ENCODE data around the gene PCDHGB2. TPM values are rescaled to one million over a fixed set of nuclear protein-coding genes. Genes with fewer than 3 reads are reported as not detected.

PCDHGB2 gene
- total and polyA plus RNA-seq, 7 donors = 0.10 to 2.4 (median 1.2) TPM

DNA sequence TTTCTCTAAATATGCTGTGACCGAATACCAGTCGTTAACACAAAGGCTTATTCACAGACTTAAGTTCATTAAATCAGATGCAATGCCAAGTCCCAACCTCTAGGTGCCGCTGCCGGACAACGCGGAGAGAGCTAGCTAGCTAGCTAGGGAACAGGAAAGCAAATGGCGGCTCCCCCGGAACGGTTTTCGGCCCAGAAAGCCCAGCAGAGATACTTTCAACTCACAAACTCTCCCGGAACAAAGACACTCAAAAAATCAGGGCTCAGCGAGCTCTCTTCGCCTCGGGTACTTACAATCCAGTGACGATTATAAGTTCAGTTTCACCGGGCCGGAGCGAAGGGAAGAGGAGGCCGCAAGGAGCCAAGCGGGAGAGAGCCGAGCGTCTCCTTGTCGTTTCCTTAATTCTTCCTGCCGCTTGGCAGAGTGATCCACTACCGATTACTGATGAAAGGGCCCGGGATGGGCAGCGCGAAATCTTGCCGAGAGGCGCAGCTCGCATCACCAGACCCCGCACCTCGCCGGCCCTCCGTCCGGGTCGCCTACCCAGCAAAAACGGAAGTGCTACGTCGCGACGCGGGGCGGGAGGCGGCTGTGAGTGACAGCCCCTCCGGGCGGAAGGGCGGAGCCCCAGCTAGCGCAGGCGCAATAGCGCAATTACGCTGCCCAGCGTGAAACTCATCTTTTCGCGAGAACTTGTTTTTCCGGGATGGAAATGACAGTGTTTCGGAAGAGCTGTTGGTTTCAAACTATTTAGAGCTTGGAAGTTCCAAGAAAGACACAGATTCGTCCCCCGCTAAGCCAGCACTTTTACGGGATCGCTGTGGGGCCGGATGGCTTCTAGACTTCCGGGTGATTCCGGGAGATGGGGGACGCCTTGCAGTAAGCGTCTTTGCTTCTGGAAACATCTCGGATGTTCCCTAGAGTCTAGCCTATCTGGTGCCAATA, 39.3 kb upstream of the PCDHGB2 start, which contains the start of gene TAF7:
Gene TAF7, minus strand, starts transcription at position 560 of the 945 bp plus-strand sequence. CDS start 740 bp downstream, outside the sequence.
- Histone ChIP-seq H3K4me1 (peaks cover 17% of the 10 kb centered on the region), H3K9me3 (peaks cover 48% of the 10 kb centered on the region), H3K36me3 (ENCODE audit: insufficient read depth in 1 of 2, low read depth in 1 of 2) (peaks cover 9 to 27% of the 10 kb centered on the region in 2 donors), H3K27ac (peak within 1 kb of the TSS; percentile 98), H3K4me3 (peak within 1 kb of the TSS; percentile 81), H3K27me3 (ENCODE audit: insufficient read depth in 3 of 3, low read length in 2 of 3) (no peaks in the 10 kb centered on the region)
- ATAC-seq (peak; percentile 96 to 99 (median 98)), DNase-seq (peak; percentile 91 to 97)
- TF ChIP-seq, protein P1, sequence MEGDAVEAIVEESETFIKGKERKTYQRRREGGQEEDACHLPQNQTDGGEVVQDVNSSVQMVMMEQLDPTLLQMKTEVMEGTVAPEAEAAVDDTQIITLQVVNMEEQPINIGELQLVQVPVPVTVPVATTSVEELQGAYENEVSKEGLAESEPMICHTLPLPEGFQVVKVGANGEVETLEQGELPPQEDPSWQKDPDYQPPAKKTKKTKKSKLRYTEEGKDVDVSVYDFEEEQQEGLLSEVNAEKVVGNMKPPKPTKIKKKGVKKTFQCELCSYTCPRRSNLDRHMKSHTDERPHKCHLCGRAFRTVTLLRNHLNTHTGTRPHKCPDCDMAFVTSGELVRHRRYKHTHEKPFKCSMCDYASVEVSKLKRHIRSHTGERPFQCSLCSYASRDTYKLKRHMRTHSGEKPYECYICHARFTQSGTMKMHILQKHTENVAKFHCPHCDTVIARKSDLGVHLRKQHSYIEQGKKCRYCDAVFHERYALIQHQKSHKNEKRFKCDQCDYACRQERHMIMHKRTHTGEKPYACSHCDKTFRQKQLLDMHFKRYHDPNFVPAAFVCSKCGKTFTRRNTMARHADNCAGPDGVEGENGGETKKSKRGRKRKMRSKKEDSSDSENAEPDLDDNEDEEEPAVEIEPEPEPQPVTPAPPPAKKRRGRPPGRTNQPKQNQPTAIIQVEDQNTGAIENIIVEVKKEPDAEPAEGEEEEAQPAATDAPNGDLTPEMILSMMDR (IDR thresholded peaks at IDR 0.05) = peak; percentile 89
- intact Hi-C loops (cut with DNase I) = loop anchor here in 1 of 2 donors (5.0 to 10.0 kb wide), 2 partner anchors 196 to 237 kb away; partner anchors contain the start of gene PCDHB4
- WGBS, 3 donors = 1% methylated on average over 67 of the region's 67 CpGs

DNA sequence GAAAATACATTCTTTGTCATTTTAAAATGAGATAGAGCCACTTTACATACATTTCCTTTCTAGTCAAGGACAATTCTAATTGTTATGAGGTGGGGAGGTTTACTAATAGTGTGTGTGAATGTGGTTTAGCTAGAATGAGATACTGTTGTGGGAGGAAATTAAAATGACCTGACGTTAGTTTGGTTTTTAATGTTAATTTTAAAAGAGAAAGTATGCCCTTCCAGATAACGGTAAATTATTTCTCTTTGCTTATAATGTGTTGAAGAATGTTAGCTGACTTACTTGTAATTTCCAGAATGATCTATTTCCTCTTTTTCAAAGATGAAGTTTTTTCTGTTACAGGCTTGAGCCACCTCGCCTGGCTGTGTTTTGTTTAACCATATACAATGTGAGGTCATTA, 37.5 kb upstream of the PCDHGB2 start:
- Histone ChIP-seq H3K36me3 (ENCODE audit: insufficient read depth in 1 of 2, low read depth in 1 of 2) (peaks cover 7 to 17% of the 10 kb centered on the region in 2 donors), H3K4me1 (peaks cover 17% of the 10 kb centered on the region), H3K4me3 (no peak overlapping the region), H3K27me3 (ENCODE audit: insufficient read depth in 3 of 3, low read length in 2 of 3) (no peaks in the 10 kb centered on the region), H3K9me3 (peaks cover 32% of the 10 kb centered on the region), H3K27ac (no peak overlapping the region)
- intact Hi-C loops (cut with DNase I) = loop anchor here in 1 of 2 donors (5.0 to 10.0 kb wide), 2 partner anchors 197 to 235 kb away; partner anchors contain the start of gene PCDHB4
- no peak for DNase-seq
- TF ChIP-seq, protein P1 (IDR thresholded peaks at IDR 0.05) = no peak
- no peak for ATAC-seq
- WGBS, 3 donors = 94 to 95% (median 94%) methylated on average over 3 of the region's 3 CpGs

DNA sequence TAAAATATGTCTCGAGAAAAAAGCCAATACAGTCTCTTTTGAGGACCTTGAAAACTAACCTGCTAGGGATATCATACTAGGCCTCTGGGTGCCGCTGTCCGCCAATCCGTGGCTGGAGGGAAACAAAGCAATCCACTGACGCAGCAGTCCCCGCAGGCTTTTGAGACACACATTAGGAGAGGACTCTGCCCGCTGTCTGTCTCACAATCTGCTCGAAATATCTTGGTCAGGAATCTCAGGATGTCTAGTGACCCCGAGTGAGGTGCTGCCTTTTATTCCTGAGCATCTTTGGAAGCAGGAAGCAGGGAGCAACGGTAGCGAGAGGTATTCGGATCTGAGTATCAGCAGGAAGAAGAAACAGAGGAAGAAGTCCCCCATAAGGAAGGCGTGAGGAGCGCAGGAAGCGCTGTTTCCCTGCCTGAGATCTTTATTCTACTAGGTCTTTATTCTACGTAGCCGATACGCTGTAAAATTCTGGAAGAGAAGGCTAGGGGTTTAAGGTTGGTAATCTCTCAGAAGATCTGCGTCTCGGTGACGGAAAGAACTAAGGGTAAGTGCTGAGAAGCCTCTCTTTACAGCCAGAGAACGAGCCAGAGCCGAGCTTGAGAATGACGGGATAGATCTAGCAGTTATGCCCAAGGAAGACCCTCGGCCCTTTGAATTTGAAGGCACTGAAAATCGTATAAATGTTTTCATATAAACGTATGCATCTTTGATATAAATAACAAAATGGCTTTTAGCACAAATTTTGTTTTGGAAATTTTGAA, 33.5 kb upstream of the PCDHGB2 start:
- Histone ChIP-seq H3K27me3 (ENCODE audit: insufficient read depth in 3 of 3, low read length in 2 of 3) (no peaks in the 10 kb centered on the region), H3K9me3 (peaks cover 10% of the 10 kb centered on the region), H3K36me3 (ENCODE audit: insufficient read depth in 1 of 2, low read depth in 1 of 2) (no peaks in the 10 kb centered on the region), H3K27ac (peak overlapping the region; percentile 85), H3K4me1 (peaks cover 4% of the 10 kb centered on the region), H3K4me3 (peak overlapping the region; percentile 70)
- TF ChIP-seq, protein P1 (IDR thresholded peaks at IDR 0.05) = peak; percentile 58
- ATAC-seq (peak; percentile 89 to 97 (median 94)), DNase-seq (peak; percentile 74 to 83)
- intact Hi-C loops (cut with DNase I) = loop anchor here in 1 of 2 donors (10.0 kb wide), 1 partner anchor 201 kb away; the partner anchor contains the start of gene PCDHB4
- 5 to 10% (median 9%) methylated on average over 27 of the region's 27 CpGs for WGBS, 3 donors

DNA sequence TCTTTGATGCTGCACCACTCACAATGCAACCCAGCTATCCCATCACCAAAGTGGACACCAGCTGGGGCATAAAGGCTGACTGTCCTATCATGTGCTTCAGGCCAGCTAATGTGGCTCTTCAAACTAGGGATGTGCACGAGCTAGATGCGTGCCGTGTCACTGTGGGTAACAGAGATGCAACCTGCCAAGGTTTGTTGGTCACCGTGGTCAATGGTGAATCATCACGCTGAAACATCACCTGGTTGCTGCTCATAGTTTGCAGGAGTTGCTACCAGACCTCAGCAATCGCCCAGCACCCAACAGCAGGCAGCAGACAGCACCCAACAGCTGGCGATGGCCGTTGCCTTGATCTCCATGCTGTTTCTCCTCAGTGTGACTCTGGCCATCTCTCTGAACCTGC, 31.6 kb upstream of the PCDHGB2 start:
- ATAC-seq (peak in 2 of 4 donors; percentile 26 to 36), DNase-seq (no peak)
- H3K4me1 ChIP-seq = no peaks in the 10 kb centered on the region
- 82 to 83% (median 83%) methylated on average over 8 of the region's 8 CpGs for WGBS, 3 donors
- intact Hi-C loops (cut with DNase I) = loop anchor here in 1 of 2 donors (10.0 kb wide), 1 partner anchor 203 kb away; the partner anchor contains the start of gene PCDHB4
- H3K27ac ChIP-seq = no peak overlapping the region
- H3K27me3 ChIP-seq (ENCODE audit: insufficient read depth in 3 of 3, low read length in 2 of 3) = peaks cover 0 to 6% (median 5%) of the 10 kb centered on the region in 3 donors
- H3K36me3 ChIP-seq (ENCODE audit: insufficient read depth in 1 of 2, low read depth in 1 of 2) = no peaks in the 10 kb centered on the region
- H3K4me3 ChIP-seq = no peak overlapping the region
- TF ChIP-seq, protein P1 (IDR thresholded peaks at IDR 0.05) = no peak
- H3K9me3 ChIP-seq = peaks cover 4% of the 10 kb centered on the region

Data from psoas muscle (tissue), 8 donors.